CD4-positive, alpha-beta T cell (primary cell): ENCODE results near the gene FOSL2. TPM values are rescaled to one million over a fixed set of nuclear protein-coding genes. Genes with fewer than 3 reads are reported as not detected.

Experiments
- ATAC-seq: fragments of 200-7000 bp; cut with Tn5 transposase; one replicate; pipeline ENCODE4 v1.10.0; 2022; ENCODE audit warnings: mild to moderate bottlenecking; ENCODE audit not compliant: poor library complexity
- CTCF ChIA-PET: fragments of 350-600 bp; sonication (Branson Sonifier 250); formaldehyde crosslinking; loops from one replicate; lab custom pipeline; 2021; ENCODE audit warnings: antibody characterized with exemption, inconsistent platforms; lab: Charles Lee
- POLR2A ChIA-PET: fragments of 350-600 bp; sonication (Branson Sonifier 250); formaldehyde crosslinking; loops from one replicate; lab custom pipeline; 2021; ENCODE audit warnings: antibody characterized with exemption, inconsistent platforms; lab: Charles Lee
- DNase-seq, 14 experiments: peaks; one replicate each; pipeline ENCODE4 v3.0.0-alpha.2; 2013 to 2020; ENCODE audit warnings: mixed read lengths in 2 of 14
- H3K27ac ChIP-seq, 2 donors: one replicate each; pipeline versions ENCODE4 v1.5.1 to v1.7.0; 2013; ENCODE audit warnings: low read length in 2 of 2, low read depth in 1 of 2, mild to moderate bottlenecking in 1 of 2
- H3K27me3 ChIP-seq, 2 experiments: 1 replicate in 1 of 2; 2 replicates in 1 of 2; pipeline versions ENCODE4 v1.6.1 to v1.7.0; 2013; ENCODE audit warnings: low read length in 2 of 2, control low read depth in 1 of 2, mild to moderate bottlenecking in 1 of 2, moderate library complexity in 1 of 2; ENCODE audit not compliant: insufficient read depth in 2 of 2, control insufficient read depth in 1 of 2
- H3K36me3 ChIP-seq: one replicate; pipeline ENCODE4 v1.6.1; 2013; ENCODE audit warnings: low read length, control low read depth; ENCODE audit not compliant: insufficient read depth
- H3K4me1 ChIP-seq: one replicate; pipeline ENCODE4 v1.6.1; 2013; ENCODE audit warnings: low read length, control low read depth; ENCODE audit not compliant: insufficient read depth
- H3K4me3 ChIP-seq: one replicate; pipeline ENCODE4 v1.5.1; 2013; ENCODE audit warnings: mild to moderate bottlenecking, low read length, moderate library complexity
- H3K9me3 ChIP-seq, 2 experiments: 1 replicate in 1 of 2; 2 replicates in 1 of 2; pipeline versions ENCODE4 v1.6.1 to v1.7.0; 2013; ENCODE audit warnings: low read length in 2 of 2, mild to moderate bottlenecking in 2 of 2, control low read depth in 1 of 2, moderate library complexity in 1 of 2; ENCODE audit not compliant: control insufficient read depth in 1 of 2, insufficient read depth in 1 of 2
- H3K27ac Mint-ChIP-seq: one replicate; pipeline ENCODE4 v1.8.0; 2020; ENCODE audit warnings: mixed read lengths
- H3K27me3 Mint-ChIP-seq: one replicate; pipeline ENCODE4 v1.8.0; 2021; ENCODE audit warnings: mixed read lengths
- H3K36me3 Mint-ChIP-seq: one replicate; pipeline ENCODE4 v1.8.0; 2021; ENCODE audit warnings: low read depth, mixed read lengths
- H3K4me1 Mint-ChIP-seq: one replicate; pipeline ENCODE4 v1.8.0; 2021; ENCODE audit warnings: low read depth, mixed read lengths
- H3K4me3 Mint-ChIP-seq: one replicate; pipeline ENCODE4 v1.8.0; 2020; ENCODE audit warnings: mild to moderate bottlenecking, mixed read lengths
- H3K9me3 Mint-ChIP-seq: one replicate; pipeline ENCODE4 v1.8.0; 2020; ENCODE audit warnings: mixed read lengths
- CTCF ChIP-seq: fragments of 200-600 bp; IDR thresholded peaks from one replicate; pipeline ENCODE4 v1.8.0; 2022; ENCODE audit warnings: antibody characterized with exemption, mild to moderate bottlenecking
- intact Hi-C, 2 experiments: fragments of 100-400 bp; cut with DNase I in 1 of 2; cut with micrococcal nuclease in 1 of 2; formaldehyde crosslinking; loops; one replicate each; pipeline versions ENCODE4 v1.15.1 to v1.9.0; 2023 to 2025; cut with DNase I, micrococcal nuclease
- total RNA-seq, 174 experiments: library from RNA in 2 of 174; stranded (reverse) in 2 of 174; gene quantifications; one replicate each; pipeline ENCODE4 v1.2.3 and lab custom pipeline; 2021 to 2026

The FOSL2 gene
- total RNA-seq, 2 experiments from 2014 or later, result 152 to 155 TPM

GRCh38 chr2:28350791-28351285, 41.8 kb upstream of the FOSL2 start:
- H3K4me1 Mint-ChIP-seq, result peaks cover 19% of the 10 kb centered on the region
- no peak overlapping the region for H3K4me3 Mint-ChIP-seq
- ChIA-PET CTCF (no interaction called here), POLR2A (no interaction called here)
- no peak for TF ChIP-seq CTCF
- H3K9me3 ChIP-seq, result no peaks in the 10 kb centered on the region
- H3K27me3 Mint-ChIP-seq, result no peaks in the 10 kb centered on the region
- no peaks in the 10 kb centered on the region for H3K9me3 Mint-ChIP-seq
- no peaks in the 10 kb centered on the region for H3K27me3 ChIP-seq
- no peak for ATAC-seq
- H3K27ac Mint-ChIP-seq, result no peak overlapping the region
- DNase-seq, result no peak
- intact Hi-C loops, result no loop called here
- H3K4me1 ChIP-seq, result peaks cover 39% of the 10 kb centered on the region
- H3K27ac ChIP-seq, result no peak overlapping the region
- H3K36me3 ChIP-seq, result no peaks in the 10 kb centered on the region
- no peaks in the 10 kb centered on the region for H3K36me3 Mint-ChIP-seq
- no peak overlapping the region for H3K4me3 ChIP-seq

GRCh38 chr2:28351621-28352020, 41.0 kb upstream of the FOSL2 start:
- peaks cover 46% of the 10 kb centered on the region for H3K4me1 ChIP-seq
- DNase-seq, result no peak
- H3K27me3 Mint-ChIP-seq, result no peaks in the 10 kb centered on the region
- no peaks in the 10 kb centered on the region for H3K9me3 Mint-ChIP-seq
- no peak for TF ChIP-seq CTCF
- H3K27me3 ChIP-seq, result no peaks in the 10 kb centered on the region
- ATAC-seq, result no peak
- no peak overlapping the region for H3K27ac ChIP-seq
- no peak overlapping the region for H3K27ac Mint-ChIP-seq
- no peaks in the 10 kb centered on the region for H3K9me3 ChIP-seq
- H3K36me3 ChIP-seq, result no peaks in the 10 kb centered on the region
- no peak overlapping the region for H3K4me3 ChIP-seq
- ChIA-PET POLR2A (no interaction called here), CTCF (interaction anchor here (1.2 kb wide), 1 partner anchor 51 kb away, joined by 4 read pairs; no protein-coding TSS in a partner anchor)
- peaks cover 19% of the 10 kb centered on the region for H3K4me1 Mint-ChIP-seq
- no peaks in the 10 kb centered on the region for H3K36me3 Mint-ChIP-seq
- no peak overlapping the region for H3K4me3 Mint-ChIP-seq
- intact Hi-C loops, result no loop called here

- Histone ChIP-seq H3K27ac (no peak overlapping the region), H3K4me3 (no peak overlapping the region), H3K9me3 (no peaks in the 10 kb centered on the region), H3K4me1 (peaks cover 46% of the 10 kb centered on the region), H3K36me3 (no peaks in the 10 kb centered on the region), H3K27me3 (no peaks in the 10 kb centered on the region)
- Mint-ChIP-seq H3K36me3 (no peaks in the 10 kb centered on the region), H3K4me1 (peaks cover 19% of the 10 kb centered on the region), H3K27ac (no peak overlapping the region), H3K4me3 (no peak overlapping the region), H3K27me3 (no peaks in the 10 kb centered on the region), H3K9me3 (no peaks in the 10 kb centered on the region)
- DNase-seq, result no peak
- TF ChIP-seq CTCF, result no peak
- ChIA-PET POLR2A (no interaction called here), CTCF (interaction anchor here (1.2 kb wide), 1 partner anchor 51 kb away, joined by 4 read pairs; no protein-coding TSS in a partner anchor)
- intact Hi-C loops, result no loop called here
- no peak for ATAC-seq
Measured at GRCh38 chr2:28352104-28352503, 40.6 kb upstream of the FOSL2 start.
